ENCODE data around the gene MCRIP2.
"Not testable (repeated sequence)": the region's sequence is repeated elsewhere in the genome, so short reads cannot be mapped to it uniquely, and the experiment has no call there.

Gene MCRIP2

GRCh38 chr16:684071-684794 is 42.6 kb downstream of the MCRIP2 start, which contains the start of gene JMJD8:
JMJD8 (minus strand) TSS chr16:684334; CDS start chr16:684319, 15 bp downstream.
- FAIRE-seq (peak; percentile 100), DNase-seq (ENCODE audit: insufficient read length, low spot score) (peak; percentile 100)
- TF ChIP-seq PAX5 (IDR thresholded peaks at IDR 0.05; ENCODE audit: insufficient read depth, low read length, severe bottlenecking) (peak; percentile 83), TAF1 (IDR thresholded peaks at IDR 0.05; ENCODE audit: low read depth, low read length) (peak; percentile 86), POLR2A (IDR thresholded peaks at IDR 0.05; ENCODE audit: low read depth, low read length) (peak; percentile 88), POLR2AphosphoS5 (IDR thresholded peaks at IDR 0.05; ENCODE audit: low read depth, low read length) (peak; percentile 62; the same call in 1 of the 2 replicates), POU2F2 (IDR thresholded peaks at IDR 0.05; ENCODE audit: low read depth, low read length) (0 out of 2 replicates have a peak, but pooled peaks have one; percentile 33), SPI1 (IDR thresholded peaks at IDR 0.05; ENCODE audit: low read depth, low read length) (no peak)

GRCh38 chr16:684961-685696 is 43.5 kb downstream of the MCRIP2 start:
- DNase-seq (ENCODE audit: insufficient read length, low spot score), result no peak
- TF ChIP-seq TAF1 (IDR thresholded peaks at IDR 0.05; ENCODE audit: low read depth, low read length), result no peak
- no peak for TF ChIP-seq PAX5 (IDR thresholded peaks at IDR 0.05; ENCODE audit: insufficient read depth, low read length, severe bottlenecking)
- TF ChIP-seq SPI1 (IDR thresholded peaks at IDR 0.05; ENCODE audit: low read depth, low read length), result no peak
- no peak for TF ChIP-seq POLR2AphosphoS5 (IDR thresholded peaks at IDR 0.05; ENCODE audit: low read depth, low read length)
- no peak for TF ChIP-seq POU2F2 (IDR thresholded peaks at IDR 0.05; ENCODE audit: low read depth, low read length)
- no peak for TF ChIP-seq POLR2A (IDR thresholded peaks at IDR 0.05; ENCODE audit: low read depth, low read length)
- no peak for FAIRE-seq

GRCh38 chr16:685967-686366 is 44.3 kb downstream of the MCRIP2 start:
- DNase-seq (ENCODE audit: insufficient read length, low spot score) (no peak), FAIRE-seq (no peak)
- TF ChIP-seq TAF1 (IDR thresholded peaks at IDR 0.05; ENCODE audit: low read depth, low read length), result no peak
- no peak for TF ChIP-seq POU2F2 (IDR thresholded peaks at IDR 0.05; ENCODE audit: low read depth, low read length)
- TF ChIP-seq PAX5 (IDR thresholded peaks at IDR 0.05; ENCODE audit: insufficient read depth, low read length, severe bottlenecking), result no peak
- TF ChIP-seq POLR2A (IDR thresholded peaks at IDR 0.05; ENCODE audit: low read depth, low read length), result no peak
- no peak for TF ChIP-seq SPI1 (IDR thresholded peaks at IDR 0.05; ENCODE audit: low read depth, low read length)
- TF ChIP-seq POLR2AphosphoS5 (IDR thresholded peaks at IDR 0.05; ENCODE audit: low read depth, low read length), result no peak

GRCh38 chr16:686459-687260 is 45.0 kb downstream of the MCRIP2 start:
- no peak for DNase-seq (ENCODE audit: insufficient read length, low spot score)
- no peak for FAIRE-seq
- no peak for TF ChIP-seq PAX5 (IDR thresholded peaks at IDR 0.05; ENCODE audit: insufficient read depth, low read length, severe bottlenecking)
- no peak for TF ChIP-seq POLR2AphosphoS5 (IDR thresholded peaks at IDR 0.05; ENCODE audit: low read depth, low read length)
- TF ChIP-seq SPI1 (IDR thresholded peaks at IDR 0.05; ENCODE audit: low read depth, low read length), result no peak
- TF ChIP-seq POLR2A (IDR thresholded peaks at IDR 0.05; ENCODE audit: low read depth, low read length), result no peak
- no peak for TF ChIP-seq POU2F2 (IDR thresholded peaks at IDR 0.05; ENCODE audit: low read depth, low read length)
- TF ChIP-seq TAF1 (IDR thresholded peaks at IDR 0.05; ENCODE audit: low read depth, low read length), result no peak

GRCh38 chr16:687499-687898 is 45.9 kb downstream of the MCRIP2 start:
- FAIRE-seq (no peak), DNase-seq (ENCODE audit: insufficient read length, low spot score) (no peak)
- TF ChIP-seq POLR2AphosphoS5 (IDR thresholded peaks at IDR 0.05; ENCODE audit: low read depth, low read length) (no peak), PAX5 (IDR thresholded peaks at IDR 0.05; ENCODE audit: insufficient read depth, low read length, severe bottlenecking) (no peak), POU2F2 (IDR thresholded peaks at IDR 0.05; ENCODE audit: low read depth, low read length) (no peak), POLR2A (IDR thresholded peaks at IDR 0.05; ENCODE audit: low read depth, low read length) (no peak), SPI1 (IDR thresholded peaks at IDR 0.05; ENCODE audit: low read depth, low read length) (no peak)

- TF ChIP-seq POLR2AphosphoS5 (IDR thresholded peaks at IDR 0.05; ENCODE audit: low read depth, low read length) (no peak), SPI1 (IDR thresholded peaks at IDR 0.05; ENCODE audit: low read depth, low read length) (no peak), PAX5 (IDR thresholded peaks at IDR 0.05; ENCODE audit: insufficient read depth, low read length, severe bottlenecking) (no peak), TAF1 (IDR thresholded peaks at IDR 0.05; ENCODE audit: low read depth, low read length) (no peak), POLR2A (IDR thresholded peaks at IDR 0.05; ENCODE audit: low read depth, low read length) (no peak), POU2F2 (IDR thresholded peaks at IDR 0.05; ENCODE audit: low read depth, low read length) (no peak)
- no peak for DNase-seq (ENCODE audit: insufficient read length, low spot score)
- peak; percentile 84 for FAIRE-seq
These were observed 47.7 kb downstream of the MCRIP2 start for GRCh38 chr16:689175-689897.

- not testable (repeated sequence) for FAIRE-seq; DNase-seq (ENCODE audit: insufficient read length, low spot score)
These were observed 49.6 kb downstream of the MCRIP2 start for GRCh38 chr16:691242-691641.

- FAIRE-seq (no peak), DNase-seq (ENCODE audit: insufficient read length, low spot score) (no peak)
These were observed 50.9 kb downstream of the MCRIP2 start for GRCh38 chr16:692356-693108.

More at GRCh38 chr16:692356-693108, 50.9 kb downstream of the MCRIP2 start:
- TF ChIP-seq TAF1 (IDR thresholded peaks at IDR 0.05; ENCODE audit: low read depth, low read length) (no peak), SPI1 (IDR thresholded peaks at IDR 0.05; ENCODE audit: low read depth, low read length) (no peak), PAX5 (IDR thresholded peaks at IDR 0.05; ENCODE audit: insufficient read depth, low read length, severe bottlenecking) (no peak), POLR2AphosphoS5 (IDR thresholded peaks at IDR 0.05; ENCODE audit: low read depth, low read length) (no peak), POU2F2 (IDR thresholded peaks at IDR 0.05; ENCODE audit: low read depth, low read length) (no peak), POLR2A (IDR thresholded peaks at IDR 0.05; ENCODE audit: low read depth, low read length) (no peak)
